PC-9 (cell line): ENCODE measurements around the gene KPNA6. TPM values are rescaled to one million over a fixed set of nuclear protein-coding genes. Genes with fewer than 3 reads are reported as not detected.
"Not testable (repeated sequence)": the region's sequence is repeated elsewhere in the genome, so short reads cannot be mapped to it uniquely, and the experiment has no call there.

Source experiments
- BruUV-seq: library from RNA; stranded (reverse); fragments of 400-500 nt; replicated peaks from 2 replicates; lab custom pipeline; 2021; lab: Mats Ljungman, UMichigan
- CTCF ChIA-PET: fragments of 300-600 bp; sonication (Branson Sonifier 250); formaldehyde crosslinking; loops from one replicate; lab custom pipeline; 2022; ENCODE audit warnings: antibody characterized with exemption; lab: Charles Lee
- POLR2A ChIA-PET: fragments of 300-600 bp; sonication (Branson Sonifier 250); formaldehyde crosslinking; loops from one replicate; lab custom pipeline; 2022; ENCODE audit warnings: antibody characterized with exemption; ENCODE audit not compliant: unreplicated experiment; lab: Charles Lee
- DNase-seq, 2 experiments: peaks; one replicate each; pipeline versions ENCODE4 v3.0.0 to v3.0.0-alpha.2; 2015 to 2022; ENCODE audit warnings: mixed read lengths in 1 of 2
- H2AFZ ChIP-seq: fragments of 200-600 bp; sonication (generic); 2 replicates; pipeline ENCODE4 v1.8.1; 2017; ENCODE audit warnings: antibody characterized with exemption
- H3F3A ChIP-seq: fragments of 200-600 bp; sonication (generic); 2 replicates; pipeline ENCODE4 v1.8.1; 2017; ENCODE audit warnings: antibody characterized with exemption, mild to moderate bottlenecking, low read depth; ENCODE audit not compliant: insufficient read depth
- H3K27ac ChIP-seq: fragments of 200-600 bp; sonication (generic); 2 replicates; pipeline ENCODE4 v1.6.1; 2016; ENCODE audit warnings: mixed run types
- H3K27me3 ChIP-seq: fragments of 200-600 bp; sonication (generic); 2 replicates; pipeline ENCODE4 v1.6.1; 2016; ENCODE audit warnings: low read depth, mixed run types; ENCODE audit not compliant: insufficient read depth
- H3K36me3 ChIP-seq: fragments of 200-600 bp; sonication (generic); 2 replicates; pipeline ENCODE4 v1.6.1; 2016; ENCODE audit warnings: low read depth, mixed run types
- H3K4me1 ChIP-seq: fragments of 200-600 bp; sonication (generic); replicated peaks from 2 replicates; pipeline ENCODE4 v1.6.1; 2016; ENCODE audit warnings: mixed run types; ENCODE audit not compliant: insufficient read depth
- H3K4me2 ChIP-seq: fragments of 200-600 bp; sonication (generic); 2 replicates; pipeline ENCODE4 v1.6.1; 2017; ENCODE audit warnings: mixed run types
- H3K4me3 ChIP-seq: fragments of 200-600 bp; sonication (generic); 2 replicates; pipeline ENCODE4 v1.6.1; 2016; ENCODE audit warnings: mixed run types
- H3K79me2 ChIP-seq: fragments of 200-600 bp; sonication (generic); 2 replicates; pipeline ENCODE4 v1.6.1; 2017; ENCODE audit warnings: low read depth, mixed run types
- H3K9me2 ChIP-seq: fragments of 200-600 bp; sonication (generic); 2 replicates; pipeline ENCODE4 v1.8.1; 2017; ENCODE audit warnings: mild to moderate bottlenecking; ENCODE audit not compliant: insufficient read depth
- H3K9me3 ChIP-seq: fragments of 200-600 bp; sonication (generic); 2 replicates; pipeline ENCODE4 v1.8.1; 2016; ENCODE audit warnings: low read depth; ENCODE audit not compliant: insufficient read depth
- H4K20me1 ChIP-seq: fragments of 200-600 bp; sonication (generic); 2 replicates; pipeline ENCODE4 v1.8.1; 2017; ENCODE audit not compliant: insufficient read depth
- CTCF ChIP-seq: fragments of 200-600 bp; sonication (generic); conservative IDR thresholded peaks from 2 replicates; pipeline ENCODE4 v1.6.1; 2017; ENCODE audit warnings: mixed run types, antibody characterized with exemption, mild to moderate bottlenecking, moderate library complexity
- EZH2 ChIP-seq: fragments of 200-600 bp; sonication (generic); IDR thresholded peaks from 2 replicates; pipeline ENCODE4 v1.8.0; 2017; ENCODE audit warnings: antibody characterized with exemption, low read depth
- intact Hi-C: fragments of 100-400 bp; cut with micrococcal nuclease; formaldehyde crosslinking; loops from one replicate; pipeline ENCODE4 v1.10.0; 2022; ENCODE audit not compliant: unreplicated experiment
- total RNA-seq: library from RNA; stranded (reverse); gene quantifications from 2 replicates; pipeline ENCODE4 v1.2.3, GENCODE V29; 2021

KPNA6 gene
- total RNA-seq, 1 experiment from 2014 or later: 89.9 TPM

DNA sequence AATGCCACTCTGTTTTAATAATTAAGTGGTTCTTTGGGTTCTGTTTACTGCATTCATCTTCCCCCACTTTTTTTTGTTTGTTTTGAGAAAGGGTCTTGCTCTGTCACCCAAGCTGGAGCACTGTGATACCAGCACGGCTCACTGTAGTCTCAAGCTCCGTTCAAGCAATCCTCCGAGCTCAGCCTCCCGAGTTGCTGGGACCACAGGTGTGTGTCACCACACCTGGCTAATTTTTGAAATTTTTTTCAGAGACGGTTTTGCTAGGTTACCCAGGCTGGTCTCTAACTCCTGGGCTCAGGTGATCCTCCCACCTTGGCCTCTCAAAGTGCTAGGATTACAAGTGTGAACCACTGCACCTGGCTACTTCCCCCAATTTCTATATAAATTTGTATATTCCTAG lies 29.3 kb downstream of the KPNA6 start:
- H3K9me3 ChIP-seq: no peaks in the 10 kb centered on the region

DNA sequence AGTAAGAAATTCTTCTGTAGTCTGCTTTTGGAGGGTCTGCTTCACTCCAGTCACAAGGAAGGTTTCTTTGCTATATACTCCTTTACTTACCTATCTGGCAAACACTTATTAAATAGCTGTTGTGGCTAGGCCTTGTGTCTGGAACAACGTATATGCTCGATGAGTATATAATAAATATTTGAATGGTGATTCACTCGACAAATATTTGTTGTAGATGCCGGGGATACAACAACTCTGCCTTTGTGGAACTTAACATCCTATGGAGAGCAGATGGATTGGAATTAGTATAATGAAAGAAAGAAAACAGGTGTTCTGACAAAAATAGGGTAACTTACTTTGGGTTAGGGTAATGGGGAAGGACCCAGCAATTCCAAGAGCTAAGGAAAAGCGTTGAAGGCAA lies 31.1 kb downstream of the KPNA6 start:
- intact Hi-C loops: no loop called here
- peaks cover 95% of the 10 kb centered on the region for H3K79me2 ChIP-seq
- H3K4me2 ChIP-seq: peak overlapping the region; percentile 24
- peaks cover 46% of the 10 kb centered on the region for H3F3A ChIP-seq
- no peak overlapping the region for H2AFZ ChIP-seq
- no peaks in the 10 kb centered on the region for H3K9me2 ChIP-seq
- CTCF ChIA-PET: interaction anchor here (0.6 to 0.7 kb wide), 2 partner anchors 223 to 417 kb away, joined by 3 to 5 read pairs; no protein-coding TSS in a partner anchor
- peak overlapping the region; percentile 46 for H3K27ac ChIP-seq
- no peak for TF ChIP-seq EZH2
- no peak for TF ChIP-seq CTCF
- no peaks in the 10 kb centered on the region for H3K9me3 ChIP-seq
- no TSS peak for BruUV-seq
- H3K4me1 ChIP-seq: peaks cover 23% of the 10 kb centered on the region
- H3K36me3 ChIP-seq: peaks cover 4% of the 10 kb centered on the region; the same call in 1 of the 2 replicates
- peak in 1 of 2 experiments; percentile 87 for DNase-seq
- H4K20me1 ChIP-seq: peaks cover 61% of the 10 kb centered on the region
- H3K27me3 ChIP-seq: no peaks in the 10 kb centered on the region
- no peak overlapping the region for H3K4me3 ChIP-seq
- POLR2A ChIA-PET: no interaction called here

More for the DNA sequence above, 29.3 kb downstream of the KPNA6 start:
- no peaks in the 10 kb centered on the region for H3K27me3 ChIP-seq
- H2AFZ ChIP-seq: no peak overlapping the region
- intact Hi-C loops: no loop called here
- H3K9me2 ChIP-seq: no peaks in the 10 kb centered on the region
- H3K27ac ChIP-seq: no peak overlapping the region
- H3F3A ChIP-seq: peaks cover 53% of the 10 kb centered on the region
- H4K20me1 ChIP-seq: peaks cover 56% of the 10 kb centered on the region
- POLR2A ChIA-PET: no interaction called here
- TF ChIP-seq EZH2 (no peak), CTCF (no peak)
- H3K4me1 ChIP-seq: peaks cover 32% of the 10 kb centered on the region
- H3K36me3 ChIP-seq: peaks cover 4% of the 10 kb centered on the region; the same call in 1 of the 2 replicates
- no peak overlapping the region for H3K4me3 ChIP-seq
- BruUV-seq: no TSS peak
- CTCF ChIA-PET: no interaction called here
- H3K4me2 ChIP-seq: no peak overlapping the region
- no peak for DNase-seq
- peaks cover 84% of the 10 kb centered on the region for H3K79me2 ChIP-seq

GRCh38 chr1:32142446-32143301 lies 34.8 kb downstream of the KPNA6 start:
- Histone ChIP-seq H3K4me3 (no peak overlapping the region), H3K27ac (no peak overlapping the region), H3K9me2 (no peaks in the 10 kb centered on the region), H2AFZ (no peak overlapping the region), H3K4me1 (peaks cover 26% of the 10 kb centered on the region), H3K36me3 (peaks cover 4% of the 10 kb centered on the region; the same call in 1 of the 2 replicates), H3K79me2 (peaks cover 93% of the 10 kb centered on the region), H3K4me2 (no peak overlapping the region), H4K20me1 (peaks cover 42% of the 10 kb centered on the region), H3K9me3 (0 out of 2 replicates have a peak, but pooled peaks cover 3% of the 10 kb centered on the region), H3K27me3 (no peaks in the 10 kb centered on the region), H3F3A (peaks cover 32% of the 10 kb centered on the region)
- DNase-seq: peak; percentile 17 to 52
- ChIA-PET CTCF (no interaction called here), POLR2A (interaction anchor here (0.6 to 0.8 kb wide), 3 partner anchors 35 to 311 kb away, joined by 3 to 15 read pairs (median 5); partner anchors contain the start of gene KPNA6)
- no TSS peak for BruUV-seq
- intact Hi-C loops: no loop called here
- no peak for TF ChIP-seq CTCF
- no peak for TF ChIP-seq EZH2

DNA sequence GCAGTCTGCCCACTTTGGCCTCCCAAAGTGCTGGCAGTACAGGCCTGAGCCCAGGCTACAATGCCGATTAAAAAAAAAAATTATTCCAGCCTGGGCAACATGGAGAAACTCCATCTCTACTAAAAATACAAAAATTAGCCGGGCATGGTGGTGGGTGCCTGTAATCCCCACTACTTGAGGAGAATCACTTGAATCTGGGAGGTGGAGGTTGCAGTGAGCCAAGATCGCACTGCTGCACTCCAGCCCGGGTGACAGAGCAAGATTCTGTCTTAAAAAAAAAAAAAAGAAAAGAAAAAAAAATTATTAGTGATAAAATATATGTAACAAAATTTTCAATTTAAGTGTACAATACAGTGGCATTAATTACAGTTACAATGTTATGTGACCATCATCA lies 35.4 kb downstream of the KPNA6 start:
- intact Hi-C loops, H3K9me3 ChIP-seq, H3K4me3 ChIP-seq, CTCF ChIA-PET, H3K36me3 ChIP-seq, H3K9me2 ChIP-seq, H3K27me3 ChIP-seq, H2AFZ ChIP-seq, H3K27ac ChIP-seq, BruUV-seq, DNase-seq, POLR2A ChIA-PET, H3K4me2 ChIP-seq: not testable (repeated sequence)
- Histone ChIP-seq H3K4me1 (peaks cover 22% of the 10 kb centered on the region), H4K20me1 (peaks cover 42% of the 10 kb centered on the region), H3K79me2 (peaks cover 94% of the 10 kb centered on the region), H3F3A (peaks cover 26% of the 10 kb centered on the region)
